ENCODE measurements around the gene MCEE.
"Not testable (repeated sequence)": the region's sequence is repeated elsewhere in the genome, so short reads cannot be mapped to it uniquely, and the experiment has no call there.

MCEE gene

GRCh38 chr2:71130152-71130904, at the start of gene MCEE, which contains the start of gene MPHOSPH10:
Gene MCEE (minus strand): TSS chr2:71130229. CDS start chr2:71130219, 10 bp downstream.
Gene MPHOSPH10 (plus strand): TSS chr2:71130634. CDS start chr2:71130666, 32 bp downstream.
- peak; percentile 93 for DNase-seq

GRCh38 chr2:71178836-71179235, 48.8 kb upstream of the MCEE start:
- not testable (repeated sequence) for DNase-seq

- no peak for DNase-seq
Measured at GRCh38 chr2:71174207-71174606, 44.2 kb upstream of the MCEE start.

- DNase-seq, result no peak
Measured at GRCh38 chr2:71173096-71173495, 43.1 kb upstream of the MCEE start.

GRCh38 chr2:71166812-71167211, 36.8 kb upstream of the MCEE start:
- DNase-seq, result no peak

- peak; percentile 60 for DNase-seq
Measured at GRCh38 chr2:71157124-71157793, 27.2 kb upstream of the MCEE start.

GRCh38 chr2:71156573-71156972, 26.5 kb upstream of the MCEE start:
- DNase-seq, result no peak

GRCh38 chr2:71155846-71156245, 25.8 kb upstream of the MCEE start:
- DNase-seq, result no peak

- peak; percentile 42 for DNase-seq
Measured at GRCh38 chr2:71154798-71155197, 24.8 kb upstream of the MCEE start.

GRCh38 chr2:71154279-71154678, 24.2 kb upstream of the MCEE start:
- no peak for DNase-seq

GRCh38 chr2:71153585-71154224, 23.7 kb upstream of the MCEE start:
- DNase-seq, result no peak

- DNase-seq, result no peak
Measured at GRCh38 chr2:71151620-71152019, 21.6 kb upstream of the MCEE start.

GRCh38 chr2:71150082-71150816, 20.2 kb upstream of the MCEE start:
- no peak for DNase-seq

GRCh38 chr2:71148506-71149063, 18.6 kb upstream of the MCEE start:
- no peak for DNase-seq

GRCh38 chr2:71143782-71144181, 13.8 kb upstream of the MCEE start:
- DNase-seq, result no peak

- no peak for DNase-seq
Measured at GRCh38 chr2:71136174-71136573, 6.1 kb upstream of the MCEE start.

GRCh38 chr2:71133603-71134002, 3.6 kb upstream of the MCEE start:
- no peak for DNase-seq

GRCh38 chr2:71131387-71132166, 1.5 kb upstream of the MCEE start:
- DNase-seq, result not testable (repeated sequence)

GRCh38 chr2:71130905-71131244, 846 bp upstream of the MCEE start:
- peak; percentile 35 for DNase-seq

GRCh38 chr2:71129902-71130151, 202 bp downstream of the MCEE start:
- no peak for DNase-seq

GRCh38 chr2:71129114-71129901, 721 bp downstream of the MCEE start:
- no peak for DNase-seq

GRCh38 chr2:71126957-71127356, 3.1 kb downstream of the MCEE start:
- DNase-seq, result no peak
